Measurements from ENCODE around the gene FNDC3B.
"Not testable (repeated sequence)": the region's sequence is repeated elsewhere in the genome, so short reads cannot be mapped to it uniquely, and the experiment has no call there.

FNDC3B gene

DNA sequence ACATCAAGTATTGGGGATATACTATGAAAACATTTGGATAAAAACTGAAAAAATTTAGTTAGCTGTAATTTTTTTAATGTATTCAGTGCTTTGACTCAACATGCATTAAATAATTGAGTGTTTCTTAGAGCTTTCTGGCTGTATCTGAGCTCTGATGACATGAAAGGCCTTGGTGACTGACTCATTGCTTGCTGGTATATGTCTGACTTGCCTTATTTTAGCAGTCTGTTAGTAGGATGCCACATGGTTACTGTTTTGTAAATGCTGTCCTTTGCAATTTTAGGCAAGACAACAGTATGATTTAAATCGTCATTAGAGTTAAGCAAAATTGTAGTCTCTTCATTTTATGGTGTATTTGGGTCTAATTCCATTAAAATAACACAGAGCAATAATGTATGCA, 209.7 kb downstream of the FNDC3B start:
- no peak for DNase-seq (ENCODE audit: low spot score)
- TF ChIP-seq, protein P1, sequence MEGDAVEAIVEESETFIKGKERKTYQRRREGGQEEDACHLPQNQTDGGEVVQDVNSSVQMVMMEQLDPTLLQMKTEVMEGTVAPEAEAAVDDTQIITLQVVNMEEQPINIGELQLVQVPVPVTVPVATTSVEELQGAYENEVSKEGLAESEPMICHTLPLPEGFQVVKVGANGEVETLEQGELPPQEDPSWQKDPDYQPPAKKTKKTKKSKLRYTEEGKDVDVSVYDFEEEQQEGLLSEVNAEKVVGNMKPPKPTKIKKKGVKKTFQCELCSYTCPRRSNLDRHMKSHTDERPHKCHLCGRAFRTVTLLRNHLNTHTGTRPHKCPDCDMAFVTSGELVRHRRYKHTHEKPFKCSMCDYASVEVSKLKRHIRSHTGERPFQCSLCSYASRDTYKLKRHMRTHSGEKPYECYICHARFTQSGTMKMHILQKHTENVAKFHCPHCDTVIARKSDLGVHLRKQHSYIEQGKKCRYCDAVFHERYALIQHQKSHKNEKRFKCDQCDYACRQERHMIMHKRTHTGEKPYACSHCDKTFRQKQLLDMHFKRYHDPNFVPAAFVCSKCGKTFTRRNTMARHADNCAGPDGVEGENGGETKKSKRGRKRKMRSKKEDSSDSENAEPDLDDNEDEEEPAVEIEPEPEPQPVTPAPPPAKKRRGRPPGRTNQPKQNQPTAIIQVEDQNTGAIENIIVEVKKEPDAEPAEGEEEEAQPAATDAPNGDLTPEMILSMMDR (IDR thresholded peaks at IDR 0.05; ENCODE audit: extremely low read depth, missing control alignments) = no peak

DNA sequence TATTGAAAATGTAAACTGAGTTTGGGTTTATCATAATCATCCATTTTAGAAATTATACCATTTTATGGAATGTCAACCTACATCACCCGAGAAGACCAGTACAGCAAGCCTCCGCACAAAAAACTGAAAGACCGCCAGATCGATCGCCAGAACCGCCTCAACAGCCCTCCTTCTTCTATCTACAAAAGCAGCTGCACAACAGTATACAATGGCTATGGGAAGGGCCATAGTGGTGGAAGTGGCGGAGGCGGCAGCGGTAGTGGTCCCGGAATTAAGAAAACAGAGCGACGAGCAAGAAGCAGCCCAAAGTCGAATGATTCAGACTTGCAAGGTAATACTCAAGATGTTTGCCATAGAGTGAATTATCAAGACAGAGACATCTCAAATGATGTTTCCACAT, 211.8 kb downstream of the FNDC3B start:
- TF ChIP-seq, protein P1 (IDR thresholded peaks at IDR 0.05; ENCODE audit: extremely low read depth, missing control alignments) = no peak
- DNase-seq (ENCODE audit: low spot score) = no peak

DNA sequence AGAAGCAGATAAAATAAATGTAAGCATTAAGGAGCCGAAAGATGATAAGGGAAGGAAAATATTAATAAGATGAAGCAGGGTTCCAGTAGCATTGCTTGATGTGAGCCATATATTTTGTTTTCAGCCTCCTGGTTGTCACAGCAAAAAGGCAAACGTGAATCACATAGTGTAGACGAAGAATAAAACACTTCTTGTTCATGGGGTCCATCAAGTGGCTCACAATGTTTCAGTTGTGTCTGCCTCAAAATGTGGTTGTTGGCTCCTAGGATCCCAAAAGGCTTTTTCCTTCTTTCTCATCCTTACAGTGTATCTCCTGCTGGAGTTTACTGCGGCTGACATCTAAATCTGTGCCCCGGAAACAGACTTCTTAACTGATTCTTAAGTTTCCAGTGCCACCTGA, 213.8 kb downstream of the FNDC3B start:
- TF ChIP-seq, protein P1 (IDR thresholded peaks at IDR 0.05; ENCODE audit: extremely low read depth, missing control alignments) = no peak
- no peak for DNase-seq (ENCODE audit: low spot score)

DNA sequence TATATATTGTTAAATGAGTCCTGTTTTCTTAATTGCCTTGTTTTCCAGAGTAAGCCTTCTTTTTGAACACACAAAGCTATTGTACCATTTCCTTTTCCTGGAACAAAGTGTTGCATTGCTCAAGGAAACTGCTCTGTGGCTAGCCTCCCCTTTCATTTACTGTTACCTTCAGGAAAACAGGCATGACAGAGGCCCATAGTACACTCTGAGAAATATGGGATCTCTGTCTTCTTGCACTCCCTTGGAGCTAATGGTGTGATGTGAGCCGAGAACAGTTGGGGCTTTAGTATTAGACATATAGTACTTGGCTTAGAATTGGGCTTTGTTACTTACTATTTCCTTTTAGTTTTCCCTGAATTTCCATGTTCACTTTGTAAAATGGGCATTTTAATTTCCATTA, 215.2 kb downstream of the FNDC3B start:
- DNase-seq (ENCODE audit: low spot score) = no peak
- TF ChIP-seq, protein P1 (IDR thresholded peaks at IDR 0.05; ENCODE audit: extremely low read depth, missing control alignments) = no peak

DNA sequence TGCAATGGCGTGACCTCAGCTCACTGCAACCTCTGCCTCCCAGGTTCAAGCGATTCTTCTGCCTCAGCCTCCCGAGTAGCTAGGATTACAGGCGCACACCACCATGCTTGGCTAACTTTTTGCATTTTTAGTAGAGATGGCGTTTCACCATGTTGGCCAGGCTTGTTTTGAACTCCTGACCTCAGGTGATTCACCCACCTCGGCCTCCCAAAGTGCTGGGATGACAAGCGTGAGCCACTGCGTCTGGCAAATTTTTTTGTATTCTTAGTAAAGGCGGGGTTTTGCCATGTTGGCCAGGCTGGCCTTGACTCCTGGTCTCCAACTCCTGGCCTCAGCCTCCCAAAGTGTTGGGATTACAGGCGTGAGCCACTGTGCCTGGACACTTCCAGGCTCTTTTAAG, 215.9 kb downstream of the FNDC3B start:
- DNase-seq (ENCODE audit: low spot score) = not testable (repeated sequence)

DNA sequence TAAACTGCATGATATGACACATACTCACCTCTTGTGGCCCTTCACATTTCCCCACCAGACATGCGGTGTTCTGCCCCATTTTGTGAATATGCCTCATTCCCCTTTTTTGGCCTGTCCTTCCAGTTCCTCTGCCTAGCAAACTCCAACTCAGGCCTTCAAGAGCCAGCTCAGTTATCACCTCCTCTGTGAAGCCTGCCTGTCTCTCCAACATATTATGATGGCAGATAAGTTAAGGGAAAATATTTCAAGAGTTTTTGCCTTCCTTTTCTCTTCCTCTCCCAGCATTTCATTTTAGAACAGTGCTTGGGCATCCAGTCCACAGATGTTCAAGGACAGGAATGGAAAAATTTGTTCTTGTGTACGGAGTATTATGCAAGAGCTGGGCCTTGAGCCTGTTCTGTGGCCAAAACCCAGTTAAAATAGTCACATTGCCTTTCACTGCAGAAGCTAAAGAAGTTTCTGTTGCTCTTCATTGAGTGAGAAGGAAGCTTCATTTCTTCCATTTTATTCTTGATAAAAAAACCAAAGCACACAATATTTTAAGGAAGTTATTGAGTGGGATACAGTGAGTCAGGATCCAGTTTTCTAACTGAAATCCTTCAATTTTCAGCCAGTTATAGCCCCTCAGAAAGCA, 216.8 kb downstream of the FNDC3B start:
- TF ChIP-seq, protein P1 (IDR thresholded peaks at IDR 0.05; ENCODE audit: extremely low read depth, missing control alignments) = no peak
- DNase-seq (ENCODE audit: low spot score) = no peak

DNA sequence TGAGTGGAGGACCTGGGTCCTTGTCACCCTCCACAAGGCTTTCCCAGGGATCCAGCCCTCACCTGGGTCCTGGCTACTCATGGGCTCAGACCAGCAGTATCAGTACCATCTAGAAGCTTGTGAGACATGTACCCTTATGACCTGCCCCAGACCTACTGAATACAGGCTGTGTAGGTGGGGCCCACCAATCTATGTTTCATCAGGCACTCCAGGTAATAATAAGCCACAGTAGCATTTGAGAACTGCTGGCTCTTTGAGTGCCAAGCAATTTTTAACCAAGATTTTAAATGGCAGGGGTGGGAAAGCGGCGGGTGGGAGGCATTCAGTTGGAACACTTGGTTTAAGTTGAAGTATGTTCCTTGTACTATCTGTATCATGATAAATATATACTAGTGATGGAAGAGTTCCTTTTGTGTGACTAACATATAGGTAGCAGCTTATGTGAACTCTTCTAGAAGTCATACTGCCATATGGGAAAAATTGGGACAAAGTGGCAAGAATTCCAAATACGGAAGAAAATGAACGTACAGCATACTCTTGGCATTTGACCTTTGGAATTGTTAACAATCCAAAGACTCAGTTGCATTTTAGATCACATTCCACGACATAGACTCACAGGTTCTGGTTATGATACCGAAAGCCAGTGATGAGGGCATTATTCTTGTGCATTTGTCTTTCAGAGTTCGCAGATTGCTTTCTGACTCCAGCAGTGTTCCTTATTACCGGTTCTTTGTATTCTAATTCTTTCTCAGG, 218.4 kb downstream of the FNDC3B start:
- DNase-seq (ENCODE audit: low spot score) = no peak
- TF ChIP-seq, protein P1 (IDR thresholded peaks at IDR 0.05; ENCODE audit: extremely low read depth, missing control alignments) = no peak

DNA sequence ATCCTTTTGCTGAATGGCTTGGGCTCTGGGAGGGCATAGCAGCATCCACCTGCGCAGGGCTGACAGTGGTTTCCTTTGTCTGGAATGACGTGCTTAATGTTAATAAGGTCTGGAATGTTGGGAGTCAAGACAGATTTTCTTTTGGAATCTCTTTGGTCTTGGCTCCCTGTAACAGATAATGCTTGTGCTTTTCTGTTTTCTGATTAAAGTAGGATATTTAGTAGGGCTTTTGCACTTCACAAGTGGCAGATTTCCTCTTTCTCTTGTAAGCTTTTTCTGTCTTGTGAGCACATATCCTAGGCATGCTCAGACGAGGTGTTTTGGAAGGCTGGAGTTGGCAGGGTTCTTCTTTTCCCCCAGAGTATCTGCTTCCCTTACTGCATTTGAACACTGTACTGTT, 219.2 kb downstream of the FNDC3B start:
- DNase-seq (ENCODE audit: low spot score) = no peak
- TF ChIP-seq, protein P1 (IDR thresholded peaks at IDR 0.05; ENCODE audit: extremely low read depth, missing control alignments) = no peak

Data from GM20000 (cell line).